Measurements from ENCODE around the gene LZTS3. TPM values are rescaled to one million over a fixed set of nuclear protein-coding genes. Genes with fewer than 3 reads are reported as not detected.

LZTS3 gene
- total and polyA plus RNA-seq, 10 of the 15 experiments (the other 5 are each of a cell fraction or from before 2014, with no cell fraction given), result 0.03 to 0.90 (median 0.22) TPM

- TF ChIP-seq, protein P1, sequence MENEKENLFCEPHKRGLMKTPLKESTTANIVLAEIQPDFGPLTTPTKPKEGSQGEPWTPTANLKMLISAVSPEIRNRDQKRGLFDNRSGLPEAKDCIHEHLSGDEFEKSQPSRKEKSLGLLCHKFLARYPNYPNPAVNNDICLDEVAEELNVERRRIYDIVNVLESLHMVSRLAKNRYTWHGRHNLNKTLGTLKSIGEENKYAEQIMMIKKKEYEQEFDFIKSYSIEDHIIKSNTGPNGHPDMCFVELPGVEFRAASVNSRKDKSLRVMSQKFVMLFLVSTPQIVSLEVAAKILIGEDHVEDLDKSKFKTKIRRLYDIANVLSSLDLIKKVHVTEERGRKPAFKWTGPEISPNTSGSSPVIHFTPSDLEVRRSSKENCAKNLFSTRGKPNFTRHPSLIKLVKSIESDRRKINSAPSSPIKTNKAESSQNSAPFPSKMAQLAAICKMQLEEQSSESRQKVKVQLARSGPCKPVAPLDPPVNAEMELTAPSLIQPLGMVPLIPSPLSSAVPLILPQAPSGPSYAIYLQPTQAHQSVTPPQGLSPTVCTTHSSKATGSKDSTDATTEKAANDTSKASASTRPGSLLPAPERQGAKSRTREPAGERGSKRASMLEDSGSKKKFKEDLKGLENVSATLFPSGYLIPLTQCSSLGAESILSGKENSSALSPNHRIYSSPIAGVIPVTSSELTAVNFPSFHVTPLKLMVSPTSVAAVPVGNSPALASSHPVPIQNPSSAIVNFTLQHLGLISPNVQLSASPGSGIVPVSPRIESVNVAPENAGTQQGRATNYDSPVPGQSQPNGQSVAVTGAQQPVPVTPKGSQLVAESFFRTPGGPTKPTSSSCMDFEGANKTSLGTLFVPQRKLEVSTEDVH (IDR thresholded peaks at IDR 0.05; ENCODE audit: low read depth, partially characterized antibody), result peak; percentile 62
- TF ChIP-seq POU2F2 (IDR thresholded peaks at IDR 0.05; ENCODE audit: borderline replicate concordance, low read depth, low read length) (no peak), DPF2 (IDR thresholded peaks at IDR 0.05) (no peak), SMARCA5 (IDR thresholded peaks at IDR 0.05) (no peak; the same call in 1 of the 2 replicates), SUZ12 (IDR thresholded peaks at IDR 0.05; ENCODE audit: unreplicated experiment) (no peak), MYC (IDR thresholded peaks at IDR 0.05; ENCODE audit: insufficient read depth, insufficient read length, insufficient replicate concordance, low read length, severe bottlenecking) (peak; percentile 81), PRDM15 (CRISPR knock-in tag; IDR thresholded peaks at IDR 0.05) (no peak), HDAC6 (IDR thresholded peaks at IDR 0.05; ENCODE audit: unreplicated experiment) (no peak), YBX1 (IDR thresholded peaks at IDR 0.05) (no peak), MAX (IDR thresholded peaks at IDR 0.05; ENCODE audit: low read depth, low read length) (peak; percentile 87), ASH2L (IDR thresholded peaks at IDR 0.05; ENCODE audit: borderline replicate concordance, low read depth) (no peak)
- TF ChIP-seq, protein P2, sequence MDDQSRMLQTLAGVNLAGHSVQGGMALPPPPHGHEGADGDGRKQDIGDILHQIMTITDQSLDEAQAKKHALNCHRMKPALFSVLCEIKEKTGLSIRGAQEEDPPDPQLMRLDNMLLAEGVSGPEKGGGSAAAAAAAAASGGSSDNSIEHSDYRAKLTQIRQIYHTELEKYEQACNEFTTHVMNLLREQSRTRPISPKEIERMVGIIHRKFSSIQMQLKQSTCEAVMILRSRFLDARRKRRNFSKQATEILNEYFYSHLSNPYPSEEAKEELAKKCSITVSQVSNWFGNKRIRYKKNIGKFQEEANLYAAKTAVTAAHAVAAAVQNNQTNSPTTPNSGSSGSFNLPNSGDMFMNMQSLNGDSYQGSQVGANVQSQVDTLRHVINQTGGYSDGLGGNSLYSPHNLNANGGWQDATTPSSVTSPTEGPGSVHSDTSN (IDR thresholded peaks at IDR 0.05; ENCODE audit: insufficient replicate concordance, low read depth, low read length), result no peak
- TF ChIP-seq, protein P3, sequence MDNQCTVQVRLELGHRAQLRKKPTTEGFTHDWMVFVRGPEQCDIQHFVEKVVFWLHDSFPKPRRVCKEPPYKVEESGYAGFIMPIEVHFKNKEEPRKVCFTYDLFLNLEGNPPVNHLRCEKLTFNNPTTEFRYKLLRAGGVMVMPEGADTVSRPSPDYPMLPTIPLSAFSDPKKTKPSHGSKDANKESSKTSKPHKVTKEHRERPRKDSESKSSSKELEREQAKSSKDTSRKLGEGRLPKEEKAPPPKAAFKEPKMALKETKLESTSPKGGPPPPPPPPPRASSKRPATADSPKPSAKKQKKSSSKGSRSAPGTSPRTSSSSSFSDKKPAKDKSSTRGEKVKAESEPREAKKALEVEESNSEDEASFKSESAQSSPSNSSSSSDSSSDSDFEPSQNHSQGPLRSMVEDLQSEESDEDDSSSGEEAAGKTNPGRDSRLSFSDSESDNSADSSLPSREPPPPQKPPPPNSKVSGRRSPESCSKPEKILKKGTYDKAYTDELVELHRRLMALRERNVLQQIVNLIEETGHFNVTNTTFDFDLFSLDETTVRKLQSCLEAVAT (IDR thresholded peaks at IDR 0.05), result peak; percentile 83
- TF ChIP-seq, protein P4, sequence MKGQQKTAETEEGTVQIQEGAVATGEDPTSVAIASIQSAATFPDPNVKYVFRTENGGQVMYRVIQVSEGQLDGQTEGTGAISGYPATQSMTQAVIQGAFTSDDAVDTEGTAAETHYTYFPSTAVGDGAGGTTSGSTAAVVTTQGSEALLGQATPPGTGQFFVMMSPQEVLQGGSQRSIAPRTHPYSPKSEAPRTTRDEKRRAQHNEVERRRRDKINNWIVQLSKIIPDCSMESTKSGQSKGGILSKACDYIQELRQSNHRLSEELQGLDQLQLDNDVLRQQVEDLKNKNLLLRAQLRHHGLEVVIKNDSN (IDR thresholded peaks at IDR 0.05; ENCODE audit: borderline replicate concordance, extremely low read length, insufficient read depth, low read depth, low read length), result no peak
- TF ChIP-seq, protein P5, sequence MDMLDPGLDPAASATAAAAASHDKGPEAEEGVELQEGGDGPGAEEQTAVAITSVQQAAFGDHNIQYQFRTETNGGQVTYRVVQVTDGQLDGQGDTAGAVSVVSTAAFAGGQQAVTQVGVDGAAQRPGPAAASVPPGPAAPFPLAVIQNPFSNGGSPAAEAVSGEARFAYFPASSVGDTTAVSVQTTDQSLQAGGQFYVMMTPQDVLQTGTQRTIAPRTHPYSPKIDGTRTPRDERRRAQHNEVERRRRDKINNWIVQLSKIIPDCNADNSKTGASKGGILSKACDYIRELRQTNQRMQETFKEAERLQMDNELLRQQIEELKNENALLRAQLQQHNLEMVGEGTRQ (IDR thresholded peaks at IDR 0.05; ENCODE audit: borderline replicate concordance, low read depth, low read length), result no peak; the same call in 1 of the 2 replicates
Measured at GRCh38 chr20:3209257-3209945, 36.1 kb upstream of the LZTS3 start, which contains the start of gene ITPA (continued).
